ENCODE data around the gene PRKCQ. TPM values are rescaled to one million over a fixed set of nuclear protein-coding genes. Genes with fewer than 3 reads are reported as not detected.

PRKCQ gene
- polyA plus RNA-seq, 1 donor (not counting 4 experiments of a cell fraction or from before 2014, with no cell fraction given) = 7.5 TPM

DNA sequence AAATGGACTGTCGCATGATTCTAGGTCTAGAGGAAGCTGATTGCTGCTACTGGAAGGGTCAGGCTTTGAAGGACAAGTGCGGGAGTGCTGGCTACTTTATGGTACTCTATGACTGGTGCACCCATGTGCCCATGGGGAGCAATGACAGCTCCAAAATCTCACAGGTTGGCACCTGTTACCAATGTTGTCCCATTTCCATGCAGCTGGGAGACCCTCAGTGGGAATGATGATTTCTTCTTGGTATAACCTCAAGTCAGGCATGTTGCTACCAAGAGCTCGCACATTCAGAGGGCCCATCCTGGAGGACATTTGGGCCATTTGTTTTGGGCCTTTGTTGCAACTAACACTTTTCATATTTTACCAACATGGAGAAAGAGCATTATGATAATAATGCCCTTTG, 174.4 kb downstream of the PRKCQ start:
- no peaks in the 10 kb centered on the region for H3K79me2 ChIP-seq (ENCODE audit: control insufficient read depth, insufficient read depth, low read length)
- DNase-seq (ENCODE audit: low read depth, low spot score) = no peak
- no peak overlapping the region for H3K4me2 ChIP-seq (ENCODE audit: control insufficient read depth, extremely low read depth, insufficient read depth, low read depth, low read length)
- peaks cover 5% of the 10 kb centered on the region for H3K4me1 ChIP-seq (ENCODE audit: control insufficient read depth, extremely low read depth, insufficient read depth, low read length)
- FAIRE-seq = no peak
- H3K9me3 ChIP-seq (ENCODE audit: control insufficient read depth, low read depth, low read length) = no peaks in the 10 kb centered on the region
- H3K4me3 ChIP-seq (ENCODE audit: control insufficient read depth in 2 of 3, extremely low read depth in 1 of 3, insufficient read depth in 2 of 3, low read depth in 1 of 3, low read length in 3 of 3) = no peak overlapping the region
- H2AFZ ChIP-seq (ENCODE audit: control insufficient read depth, low read length) = no peak overlapping the region
- no peak overlapping the region for H3K9ac ChIP-seq (ENCODE audit: control insufficient read depth, extremely low read depth, insufficient read depth, low read length)
- dilution Hi-C loops (cut with MboI; ENCODE audit: extremely low pct_ligation_motif_present, low sequenced_read_pairs) = no loop called here
- peaks cover 5% of the 10 kb centered on the region for H3K27me3 ChIP-seq (ENCODE audit: control insufficient read depth, extremely low read depth, insufficient read depth, low read length)
- H3K9me1 ChIP-seq (ENCODE audit: control insufficient read depth, extremely low read depth, insufficient read depth, low read length) = no peaks in the 10 kb centered on the region
- H4K20me1 ChIP-seq (ENCODE audit: control insufficient read depth, extremely low read depth, insufficient read depth, low read length) = no peaks in the 10 kb centered on the region
- TF ChIP-seq EZH2 (IDR thresholded peaks at IDR 0.05; ENCODE audit: low read length) = no peak
- no peak for TF ChIP-seq CTCF (optimal IDR thresholded peaks at IDR 0.05 in 1 of 3, IDR thresholded peaks at IDR 0.05 in 1 of 3, conservative IDR thresholded peaks at IDR 0.05 in 1 of 3; ENCODE audit: extremely low read depth in 1 of 3, insufficient read depth in 2 of 3, low read length in 3 of 3)
- H3K27ac ChIP-seq (ENCODE audit: control insufficient read depth, insufficient read depth, low read length) = no peak overlapping the region
- no peaks in the 10 kb centered on the region for H3K36me3 ChIP-seq (ENCODE audit: control insufficient read depth in 2 of 2, extremely low read depth in 1 of 2, insufficient read depth in 2 of 2, low read length in 2 of 2)

GRCh38 chr10:6404127-6405072, 175.7 kb downstream of the PRKCQ start:
- H3K27me3 ChIP-seq (ENCODE audit: control insufficient read depth, extremely low read depth, insufficient read depth, low read length) = peaks cover 5% of the 10 kb centered on the region
- H3K4me1 ChIP-seq (ENCODE audit: control insufficient read depth, extremely low read depth, insufficient read depth, low read length) = peaks cover 5% of the 10 kb centered on the region
- H3K9me1 ChIP-seq (ENCODE audit: control insufficient read depth, extremely low read depth, insufficient read depth, low read length) = no peaks in the 10 kb centered on the region
- no peak overlapping the region for H3K9ac ChIP-seq (ENCODE audit: control insufficient read depth, extremely low read depth, insufficient read depth, low read length)
- H3K9me3 ChIP-seq (ENCODE audit: control insufficient read depth, low read depth, low read length) = no peaks in the 10 kb centered on the region
- H3K4me2 ChIP-seq (ENCODE audit: control insufficient read depth, extremely low read depth, insufficient read depth, low read depth, low read length) = no peak overlapping the region
- no peaks in the 10 kb centered on the region for H4K20me1 ChIP-seq (ENCODE audit: control insufficient read depth, extremely low read depth, insufficient read depth, low read length)
- FAIRE-seq (no peak), DNase-seq (ENCODE audit: low read depth, low spot score) (no peak)
- H2AFZ ChIP-seq (ENCODE audit: control insufficient read depth, low read length) = no peak overlapping the region
- H3K27ac ChIP-seq (ENCODE audit: control insufficient read depth, insufficient read depth, low read length) = no peak overlapping the region
- dilution Hi-C loops (cut with MboI; ENCODE audit: extremely low pct_ligation_motif_present, low sequenced_read_pairs) = no loop called here
- H3K4me3 ChIP-seq (ENCODE audit: control insufficient read depth in 2 of 3, extremely low read depth in 1 of 3, insufficient read depth in 2 of 3, low read depth in 1 of 3, low read length in 3 of 3) = no peak overlapping the region
- TF ChIP-seq CTCF (optimal IDR thresholded peaks at IDR 0.05 in 1 of 3, IDR thresholded peaks at IDR 0.05 in 1 of 3, conservative IDR thresholded peaks at IDR 0.05 in 1 of 3; ENCODE audit: extremely low read depth in 1 of 3, insufficient read depth in 2 of 3, low read length in 3 of 3) (no peak), EZH2 (IDR thresholded peaks at IDR 0.05; ENCODE audit: low read length) (no peak)
- no peaks in the 10 kb centered on the region for H3K79me2 ChIP-seq (ENCODE audit: control insufficient read depth, insufficient read depth, low read length)
- H3K36me3 ChIP-seq (ENCODE audit: control insufficient read depth in 2 of 2, extremely low read depth in 1 of 2, insufficient read depth in 2 of 2, low read length in 2 of 2) = no peaks in the 10 kb centered on the region

Measured in keratinocyte (primary cell).